ENCODE data around the gene WRNIP1.
"Not testable (repeated sequence)": the region's sequence is repeated elsewhere in the genome, so short reads cannot be mapped to it uniquely, and the experiment has no call there.

Gene WRNIP1

DNA sequence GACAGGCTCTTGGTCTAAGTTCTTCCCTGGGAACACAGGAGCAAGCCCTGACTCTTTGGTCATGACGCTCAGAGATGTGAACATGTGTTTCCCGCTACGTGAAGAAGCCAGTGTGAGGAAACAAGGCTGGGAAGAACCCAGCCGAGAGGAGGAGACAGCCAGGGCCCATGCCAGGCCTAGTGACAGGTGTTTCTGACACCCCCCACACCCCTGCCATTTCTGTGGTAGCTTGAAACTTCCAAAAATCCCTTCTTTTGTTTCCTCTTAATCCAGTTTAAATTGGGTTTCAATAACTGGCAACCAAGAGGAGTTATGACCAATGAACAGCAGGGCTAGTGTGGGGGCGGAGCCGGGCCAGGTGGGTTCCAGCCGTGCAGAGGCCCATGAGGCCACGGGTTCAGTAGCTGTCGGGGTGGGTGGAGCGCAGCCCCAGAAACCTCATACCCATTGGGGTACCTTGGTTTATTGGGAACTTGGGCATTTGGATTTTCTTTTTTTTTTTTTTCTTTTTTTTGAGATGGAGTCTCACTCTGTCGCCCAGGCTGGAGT is 33.5 kb downstream of the WRNIP1 start:
- peak overlapping the region; percentile 90 for H3K27ac ChIP-seq
- H3K27me3 ChIP-seq = no peaks in the 10 kb centered on the region
- TF ChIP-seq, protein P1, sequence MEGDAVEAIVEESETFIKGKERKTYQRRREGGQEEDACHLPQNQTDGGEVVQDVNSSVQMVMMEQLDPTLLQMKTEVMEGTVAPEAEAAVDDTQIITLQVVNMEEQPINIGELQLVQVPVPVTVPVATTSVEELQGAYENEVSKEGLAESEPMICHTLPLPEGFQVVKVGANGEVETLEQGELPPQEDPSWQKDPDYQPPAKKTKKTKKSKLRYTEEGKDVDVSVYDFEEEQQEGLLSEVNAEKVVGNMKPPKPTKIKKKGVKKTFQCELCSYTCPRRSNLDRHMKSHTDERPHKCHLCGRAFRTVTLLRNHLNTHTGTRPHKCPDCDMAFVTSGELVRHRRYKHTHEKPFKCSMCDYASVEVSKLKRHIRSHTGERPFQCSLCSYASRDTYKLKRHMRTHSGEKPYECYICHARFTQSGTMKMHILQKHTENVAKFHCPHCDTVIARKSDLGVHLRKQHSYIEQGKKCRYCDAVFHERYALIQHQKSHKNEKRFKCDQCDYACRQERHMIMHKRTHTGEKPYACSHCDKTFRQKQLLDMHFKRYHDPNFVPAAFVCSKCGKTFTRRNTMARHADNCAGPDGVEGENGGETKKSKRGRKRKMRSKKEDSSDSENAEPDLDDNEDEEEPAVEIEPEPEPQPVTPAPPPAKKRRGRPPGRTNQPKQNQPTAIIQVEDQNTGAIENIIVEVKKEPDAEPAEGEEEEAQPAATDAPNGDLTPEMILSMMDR (IDR thresholded peaks at IDR 0.05) = no peak
- no peaks in the 10 kb centered on the region for H3K9me3 ChIP-seq
- no peak overlapping the region for H3K4me3 ChIP-seq (ENCODE audit: low read depth in 1 of 2, low read length in 1 of 2)
- no peaks in the 10 kb centered on the region for H3K36me3 ChIP-seq
- peaks cover 90 to 91% of the 10 kb centered on the region in 2 experiments for H3K4me1 ChIP-seq (ENCODE audit: control insufficient read depth in 1 of 2, insufficient read depth in 1 of 2, low read depth in 1 of 2, low read length in 1 of 2)

DNA sequence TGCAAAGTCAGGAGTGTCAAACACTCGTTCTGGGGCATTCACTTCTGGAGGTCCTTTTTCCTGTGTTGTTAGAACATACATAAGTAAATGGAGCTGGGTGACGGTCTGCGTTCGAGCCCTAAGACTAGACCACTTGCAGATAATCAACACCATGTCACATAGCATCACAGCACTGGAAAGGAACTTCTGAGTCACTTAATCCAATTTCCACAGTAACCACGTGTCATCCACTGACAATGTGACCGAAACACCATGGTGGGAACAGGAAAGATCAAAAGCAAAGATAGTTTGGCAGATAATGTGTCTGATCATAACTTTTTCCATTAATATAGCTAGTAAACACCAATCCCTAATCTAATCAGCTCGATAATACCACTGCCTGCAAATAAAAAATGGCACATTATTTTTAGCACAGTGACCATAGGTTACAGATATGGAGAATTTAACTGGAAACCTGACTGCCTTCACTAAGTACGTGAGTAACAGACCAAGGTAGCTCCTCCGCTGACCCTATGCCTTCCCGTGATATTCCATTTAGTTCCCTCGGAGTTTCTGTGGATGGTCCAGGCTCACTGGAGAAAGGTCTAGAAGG is 34.8 kb downstream of the WRNIP1 start:
- Histone ChIP-seq H3K27ac (peak overlapping the region; percentile 62), H3K4me3 (ENCODE audit: low read depth in 1 of 2, low read length in 1 of 2) (no peak overlapping the region)
- TF ChIP-seq, protein P1 (IDR thresholded peaks at IDR 0.05) = no peak

DNA sequence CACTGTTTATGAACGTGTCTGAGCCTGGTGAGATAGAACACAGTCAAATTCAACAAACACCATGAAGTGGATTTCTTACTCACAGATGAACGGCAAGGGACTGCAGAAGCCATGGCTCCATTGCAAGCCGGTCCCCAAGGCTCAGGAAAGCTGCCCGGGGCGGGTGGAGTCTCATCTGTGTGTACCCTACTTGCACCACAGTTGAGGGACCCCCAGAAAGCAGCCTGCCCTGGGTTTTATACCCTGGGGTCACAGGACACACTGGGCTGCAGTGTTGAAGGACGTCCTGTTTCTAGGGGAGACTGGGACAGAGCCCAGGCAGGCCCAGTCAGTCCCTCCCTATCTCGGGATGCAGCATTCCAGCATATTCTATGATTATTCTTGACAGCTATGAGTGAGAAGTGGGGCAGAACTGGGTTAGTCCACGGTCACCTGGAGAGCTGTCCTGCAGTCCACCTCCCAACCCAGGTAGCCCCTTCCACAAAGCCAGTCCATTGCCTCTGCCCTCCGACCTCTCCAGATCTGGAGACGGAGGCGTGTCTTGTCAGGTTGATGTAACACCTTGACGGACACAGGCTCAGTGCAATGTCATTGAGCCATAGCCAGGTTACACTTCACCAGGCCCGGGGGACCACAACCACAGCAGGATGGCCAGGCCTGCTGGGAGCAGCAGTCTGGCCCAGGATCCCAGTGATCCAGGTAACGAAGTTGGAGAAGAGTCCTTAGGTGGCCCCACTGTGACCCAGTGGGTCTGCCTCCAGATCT is 35.5 kb downstream of the WRNIP1 start:
- H3K4me1 ChIP-seq (ENCODE audit: control insufficient read depth in 1 of 2, insufficient read depth in 1 of 2, low read depth in 1 of 2, low read length in 1 of 2) = peaks cover 88 to 91% of the 10 kb centered on the region in 2 experiments
- TF ChIP-seq, protein P1 (IDR thresholded peaks at IDR 0.05) = no peak
- H3K9me3 ChIP-seq = no peaks in the 10 kb centered on the region
- peak overlapping the region; percentile 62 for H3K27ac ChIP-seq
- H3K27me3 ChIP-seq = no peaks in the 10 kb centered on the region
- no peak overlapping the region for H3K4me3 ChIP-seq (ENCODE audit: low read depth in 1 of 2, low read length in 1 of 2)
- no peaks in the 10 kb centered on the region for H3K36me3 ChIP-seq

More for the DNA sequence above, 34.8 kb downstream of the WRNIP1 start:
- Histone ChIP-seq H3K36me3 (no peaks in the 10 kb centered on the region), H3K9me3 (no peaks in the 10 kb centered on the region), H3K27me3 (no peaks in the 10 kb centered on the region), H3K4me1 (ENCODE audit: control insufficient read depth in 1 of 2, insufficient read depth in 1 of 2, low read depth in 1 of 2, low read length in 1 of 2) (peaks cover 90 to 91% of the 10 kb centered on the region in 2 experiments)

DNA sequence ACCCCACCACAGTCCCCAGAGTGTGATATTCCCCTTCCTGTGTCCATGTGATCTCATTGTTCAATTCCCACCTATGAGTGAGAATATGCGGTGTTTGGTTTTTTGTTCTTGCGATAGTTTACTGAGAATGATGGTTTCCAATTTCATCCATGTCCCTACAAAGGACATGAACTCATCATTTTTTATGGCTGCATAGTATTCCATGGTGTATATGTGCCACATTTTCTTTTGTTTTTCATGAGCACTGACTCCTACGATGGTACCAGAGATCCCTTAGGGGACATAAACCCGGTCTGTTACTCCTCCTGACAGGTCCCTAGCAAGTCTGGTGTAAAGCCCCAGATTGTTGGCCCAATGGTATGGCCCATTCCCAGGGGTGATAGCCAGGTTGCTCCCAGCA is 36.5 kb downstream of the WRNIP1 start:
- H3K4me1 ChIP-seq (ENCODE audit: control insufficient read depth in 1 of 2, insufficient read depth in 1 of 2, low read depth in 1 of 2, low read length in 1 of 2) = peaks cover 88 to 92% of the 10 kb centered on the region in 2 experiments
- not testable (repeated sequence) for H3K27me3 ChIP-seq; H3K36me3 ChIP-seq; H3K9me3 ChIP-seq; H3K4me3 ChIP-seq (ENCODE audit: low read depth in 1 of 2, low read length in 1 of 2); H3K27ac ChIP-seq

DNA sequence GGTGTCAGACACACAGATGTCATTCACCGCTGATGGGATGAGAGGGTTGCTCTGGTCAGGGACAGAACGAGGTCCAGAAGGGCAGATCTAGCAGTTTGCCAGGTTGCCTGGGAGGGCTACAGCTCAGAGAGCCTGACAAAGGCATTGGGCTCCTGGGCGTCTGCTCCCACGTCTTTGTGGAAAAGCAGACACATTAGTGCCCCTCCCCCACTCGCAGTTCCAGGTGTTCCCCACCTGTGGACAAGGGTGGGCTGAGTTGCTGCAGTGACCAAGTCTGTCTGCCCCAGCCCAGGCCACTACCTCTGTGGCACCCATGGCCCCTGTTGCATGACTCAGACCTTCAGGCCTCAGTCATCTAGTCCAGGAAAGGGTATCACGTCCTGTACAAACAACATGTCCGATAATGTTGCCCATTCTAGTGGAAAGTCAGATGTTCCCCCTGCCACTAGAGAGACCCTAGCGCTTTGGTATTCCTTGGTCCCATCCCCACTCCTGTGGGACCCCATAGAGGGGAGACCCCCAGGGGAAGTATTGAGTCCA is 37.4 kb downstream of the WRNIP1 start:
- TF ChIP-seq, protein P1 (IDR thresholded peaks at IDR 0.05) = no peak
- Histone ChIP-seq H3K4me3 (ENCODE audit: low read depth in 1 of 2, low read length in 1 of 2) (no peak overlapping the region), H3K27me3 (no peaks in the 10 kb centered on the region), H3K27ac (no peak overlapping the region), H3K36me3 (no peaks in the 10 kb centered on the region), H3K4me1 (ENCODE audit: control insufficient read depth in 1 of 2, insufficient read depth in 1 of 2, low read depth in 1 of 2, low read length in 1 of 2) (peaks cover 87 to 92% of the 10 kb centered on the region in 2 experiments), H3K9me3 (no peaks in the 10 kb centered on the region)
